Neural cell (in vitro differentiated cells): ENCODE data around the gene NTN4. TPM values are rescaled to one million over a fixed set of nuclear protein-coding genes. Genes with fewer than 3 reads are reported as not detected.

Experiments used
- H2AFZ ChIP-seq: fragments of 200-600, 300-800 bp; sonication (generic), shearing (Covaris generic); 2 replicates; pipeline ENCODE4 v1.6.0; 2014; ENCODE audit warnings: low read depth, mild to moderate bottlenecking, antibody characterized with exemption, low read length, moderate library complexity
- H3F3A ChIP-seq: fragments of 200-600 bp; shearing (Covaris generic); 2 replicates; pipeline ENCODE4 v1.6.1; 2016; ENCODE audit warnings: mild to moderate bottlenecking, moderate library complexity, mixed read lengths, antibody characterized with exemption, low read length; ENCODE audit not compliant: insufficient read depth, poor library complexity, severe bottlenecking
- H3K27ac ChIP-seq: fragments of 200-600, 300-800 bp; sonication (generic), shearing (Covaris generic); 2 replicates; pipeline ENCODE4 v1.5.1; 2014; ENCODE audit warnings: mild to moderate bottlenecking, low read length, moderate library complexity
- H3K27me3 ChIP-seq: fragments of 300-800, 200-600 bp; sonication (generic), shearing (Covaris generic); 2 replicates; pipeline ENCODE4 v1.6.0; 2014; ENCODE audit warnings: mild to moderate bottlenecking, low read depth, low read length, moderate library complexity; ENCODE audit not compliant: insufficient read depth
- H3K36me3 ChIP-seq: fragments of 300-800, 200-600 bp; sonication (generic), shearing (Covaris generic); 2 replicates; pipeline ENCODE4 v1.5.1; 2014; ENCODE audit warnings: mild to moderate bottlenecking, antibody characterized with exemption, low read length, moderate library complexity; ENCODE audit not compliant: insufficient read depth
- H3K4me2 ChIP-seq: fragments of 300-800, 200-600 bp; sonication (generic), shearing (Covaris generic); 2 replicates; pipeline ENCODE4 v1.6.0; 2014; ENCODE audit warnings: mild to moderate bottlenecking, low read length
- H3K4me3 ChIP-seq: fragments of 300-800, 200-600 bp; sonication (generic), shearing (Covaris generic); 2 replicates; pipeline ENCODE4 v1.5.1; 2014; ENCODE audit warnings: mild to moderate bottlenecking, low read length, moderate library complexity
- H3K79me2 ChIP-seq: fragments of 200-600 bp; shearing (Covaris generic); replicated peaks from 2 replicates; pipeline ENCODE4 v1.6.0; 2014; ENCODE audit warnings: mild to moderate bottlenecking, low read length, moderate library complexity; ENCODE audit not compliant: insufficient read depth
- H3K9ac ChIP-seq: fragments of 300-800, 200-600 bp; sonication (generic), shearing (Covaris generic); 2 replicates; pipeline ENCODE4 v1.6.1; 2016; ENCODE audit warnings: mild to moderate bottlenecking, low read length, mixed read lengths
- H3K9me2 ChIP-seq: fragments of 200-600 bp; shearing (Covaris generic); 2 replicates; pipeline ENCODE4 v1.6.1; 2016; ENCODE audit warnings: mild to moderate bottlenecking, low read length, mixed read lengths; ENCODE audit not compliant: insufficient read depth
- H3K9me3 ChIP-seq: fragments of 200-600, 300-800 bp; sonication (generic), shearing (Covaris generic); 2 replicates; pipeline ENCODE4 v1.6.1; 2016; ENCODE audit warnings: mild to moderate bottlenecking, mixed run types, low read length, moderate library complexity, mixed read lengths
- H4K20me1 ChIP-seq: fragments of 200-600 bp; shearing (Covaris generic); 2 replicates; pipeline ENCODE4 v1.6.1; 2016; ENCODE audit warnings: mild to moderate bottlenecking, mixed run types; ENCODE audit not compliant: insufficient read depth
- EP300 ChIP-seq: fragments of 450-650 bp; conservative IDR thresholded peaks from 2 replicates; pipeline ENCODE4 v1.6.1; 2014; ENCODE audit warnings: antibody characterized with exemption, mild to moderate bottlenecking, moderate library complexity; ENCODE audit not compliant: poor library complexity, severe bottlenecking
- EZH2 ChIP-seq: fragments of 200-600, 300-800 bp; shearing (Covaris generic), sonication (generic); IDR thresholded peaks from 2 replicates; pipeline ENCODE4 v1.6.1; 2014; ENCODE audit warnings: antibody characterized with exemption, low read length, borderline replicate concordance, mild to moderate bottlenecking; ENCODE audit not compliant: insufficient read depth, poor library complexity, severe bottlenecking
- MXI1 ChIP-seq: fragments of 450-650 bp; conservative IDR thresholded peaks from 2 replicates; pipeline ENCODE4 v1.6.1; 2014; ENCODE audit warnings: antibody characterized with exemption, mild to moderate bottlenecking; ENCODE audit not compliant: poor library complexity, severe bottlenecking
- POLR2AphosphoS5 ChIP-seq: IDR thresholded peaks from 2 replicates; pipeline ENCODE4 v1.6.1; 2012
- RAD21 ChIP-seq: fragments of 450-650 bp; conservative IDR thresholded peaks from 2 replicates; pipeline ENCODE4 v1.6.1; 2014; ENCODE audit warnings: antibody characterized with exemption, mild to moderate bottlenecking, moderate library complexity
- SMC3 ChIP-seq: fragments of 450-650 bp; conservative IDR thresholded peaks from 2 replicates; pipeline ENCODE4 v1.6.1; 2014; ENCODE audit warnings: antibody characterized with exemption, mild to moderate bottlenecking, moderate library complexity; ENCODE audit not compliant: poor library complexity
- TAF1 ChIP-seq: IDR thresholded peaks from 2 replicates; pipeline ENCODE4 v1.6.1; 2012; ENCODE audit warnings: low read depth
- polyA plus RNA-seq: library from polyadenylated mRNA; depleted of rRNA; stranded (reverse); fragments of >200 nt; gene quantifications from 2 replicates; pipeline ENCODE4 v1.2.3, GENCODE V29; 2014
- TF ChIP-seq, protein P1 (sequence below): IDR thresholded peaks from 2 replicates; pipeline ENCODE4 v1.6.1; 2012; ENCODE audit warnings: borderline replicate concordance
- TF ChIP-seq, protein P2 (sequence below): fragments of 450-650 bp; IDR thresholded peaks from 2 replicates; pipeline ENCODE4 v1.5.1; 2014; ENCODE audit warnings: antibody characterized with exemption, mild to moderate bottlenecking, moderate library complexity; ENCODE audit not compliant: poor library complexity, severe bottlenecking

Gene NTN4
- polyA plus RNA-seq, 1 donor from 2014 or later = 12.4 TPM

DNA sequence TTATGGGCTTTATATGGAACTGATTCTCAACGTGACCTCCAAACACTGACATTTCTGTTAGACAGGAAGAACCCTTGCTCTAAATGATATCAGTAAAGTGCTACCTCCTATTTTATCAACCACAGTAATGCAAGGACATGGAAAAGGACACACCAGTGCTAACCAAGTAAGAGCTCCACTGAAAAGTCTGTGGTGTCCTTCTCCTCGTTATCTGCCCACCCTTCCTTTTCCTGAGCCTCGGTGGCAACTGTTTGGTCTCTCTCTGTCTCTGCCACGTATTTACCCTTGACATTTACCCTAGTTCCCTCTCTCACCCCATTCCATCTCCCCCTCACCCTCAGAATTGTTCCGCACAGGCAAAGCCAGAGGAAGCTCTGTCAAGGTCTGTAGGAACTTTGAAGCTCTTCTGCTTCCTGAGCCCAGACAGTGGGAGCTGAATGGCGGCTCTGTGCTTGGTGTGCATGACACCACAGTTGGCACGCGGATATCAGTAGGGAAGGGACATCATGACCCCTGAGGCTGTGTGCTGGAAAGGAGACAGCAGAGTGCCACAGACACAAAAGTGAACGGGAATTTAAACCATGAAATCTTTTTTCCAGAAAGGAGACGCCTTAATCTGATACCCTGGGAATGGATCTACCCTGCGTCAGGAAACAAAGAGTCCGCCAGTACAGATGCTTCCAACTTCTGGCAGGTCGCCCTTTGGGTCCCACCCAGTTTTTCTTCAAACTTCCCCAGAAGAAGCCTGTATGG lies 50.8 kb downstream of the NTN4 start:
- Histone ChIP-seq H2AFZ (no peak overlapping the region), H3K9me3 (no peaks in the 10 kb centered on the region), H3K9me2 (no peaks in the 10 kb centered on the region), H3K79me2 (no peaks in the 10 kb centered on the region), H3K27ac (no peak overlapping the region), H4K20me1 (no peaks in the 10 kb centered on the region), H3K36me3 (no peaks in the 10 kb centered on the region), H3K9ac (no peak overlapping the region), H3K4me2 (no peak overlapping the region), H3K27me3 (no peaks in the 10 kb centered on the region), H3F3A (no peaks in the 10 kb centered on the region), H3K4me3 (no peak overlapping the region)
- TF ChIP-seq, protein P1, sequence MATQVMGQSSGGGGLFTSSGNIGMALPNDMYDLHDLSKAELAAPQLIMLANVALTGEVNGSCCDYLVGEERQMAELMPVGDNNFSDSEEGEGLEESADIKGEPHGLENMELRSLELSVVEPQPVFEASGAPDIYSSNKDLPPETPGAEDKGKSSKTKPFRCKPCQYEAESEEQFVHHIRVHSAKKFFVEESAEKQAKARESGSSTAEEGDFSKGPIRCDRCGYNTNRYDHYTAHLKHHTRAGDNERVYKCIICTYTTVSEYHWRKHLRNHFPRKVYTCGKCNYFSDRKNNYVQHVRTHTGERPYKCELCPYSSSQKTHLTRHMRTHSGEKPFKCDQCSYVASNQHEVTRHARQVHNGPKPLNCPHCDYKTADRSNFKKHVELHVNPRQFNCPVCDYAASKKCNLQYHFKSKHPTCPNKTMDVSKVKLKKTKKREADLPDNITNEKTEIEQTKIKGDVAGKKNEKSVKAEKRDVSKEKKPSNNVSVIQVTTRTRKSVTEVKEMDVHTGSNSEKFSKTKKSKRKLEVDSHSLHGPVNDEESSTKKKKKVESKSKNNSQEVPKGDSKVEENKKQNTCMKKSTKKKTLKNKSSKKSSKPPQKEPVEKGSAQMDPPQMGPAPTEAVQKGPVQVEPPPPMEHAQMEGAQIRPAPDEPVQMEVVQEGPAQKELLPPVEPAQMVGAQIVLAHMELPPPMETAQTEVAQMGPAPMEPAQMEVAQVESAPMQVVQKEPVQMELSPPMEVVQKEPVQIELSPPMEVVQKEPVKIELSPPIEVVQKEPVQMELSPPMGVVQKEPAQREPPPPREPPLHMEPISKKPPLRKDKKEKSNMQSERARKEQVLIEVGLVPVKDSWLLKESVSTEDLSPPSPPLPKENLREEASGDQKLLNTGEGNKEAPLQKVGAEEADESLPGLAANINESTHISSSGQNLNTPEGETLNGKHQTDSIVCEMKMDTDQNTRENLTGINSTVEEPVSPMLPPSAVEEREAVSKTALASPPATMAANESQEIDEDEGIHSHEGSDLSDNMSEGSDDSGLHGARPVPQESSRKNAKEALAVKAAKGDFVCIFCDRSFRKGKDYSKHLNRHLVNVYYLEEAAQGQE = no peak
- TF ChIP-seq POLR2AphosphoS5 (no peak), RAD21 (no peak), SMC3 (no peak), TAF1 (no peak), EZH2 (no peak), EP300 (no peak), MXI1 (no peak)
- TF ChIP-seq, protein P2, sequence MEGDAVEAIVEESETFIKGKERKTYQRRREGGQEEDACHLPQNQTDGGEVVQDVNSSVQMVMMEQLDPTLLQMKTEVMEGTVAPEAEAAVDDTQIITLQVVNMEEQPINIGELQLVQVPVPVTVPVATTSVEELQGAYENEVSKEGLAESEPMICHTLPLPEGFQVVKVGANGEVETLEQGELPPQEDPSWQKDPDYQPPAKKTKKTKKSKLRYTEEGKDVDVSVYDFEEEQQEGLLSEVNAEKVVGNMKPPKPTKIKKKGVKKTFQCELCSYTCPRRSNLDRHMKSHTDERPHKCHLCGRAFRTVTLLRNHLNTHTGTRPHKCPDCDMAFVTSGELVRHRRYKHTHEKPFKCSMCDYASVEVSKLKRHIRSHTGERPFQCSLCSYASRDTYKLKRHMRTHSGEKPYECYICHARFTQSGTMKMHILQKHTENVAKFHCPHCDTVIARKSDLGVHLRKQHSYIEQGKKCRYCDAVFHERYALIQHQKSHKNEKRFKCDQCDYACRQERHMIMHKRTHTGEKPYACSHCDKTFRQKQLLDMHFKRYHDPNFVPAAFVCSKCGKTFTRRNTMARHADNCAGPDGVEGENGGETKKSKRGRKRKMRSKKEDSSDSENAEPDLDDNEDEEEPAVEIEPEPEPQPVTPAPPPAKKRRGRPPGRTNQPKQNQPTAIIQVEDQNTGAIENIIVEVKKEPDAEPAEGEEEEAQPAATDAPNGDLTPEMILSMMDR = no peak

DNA sequence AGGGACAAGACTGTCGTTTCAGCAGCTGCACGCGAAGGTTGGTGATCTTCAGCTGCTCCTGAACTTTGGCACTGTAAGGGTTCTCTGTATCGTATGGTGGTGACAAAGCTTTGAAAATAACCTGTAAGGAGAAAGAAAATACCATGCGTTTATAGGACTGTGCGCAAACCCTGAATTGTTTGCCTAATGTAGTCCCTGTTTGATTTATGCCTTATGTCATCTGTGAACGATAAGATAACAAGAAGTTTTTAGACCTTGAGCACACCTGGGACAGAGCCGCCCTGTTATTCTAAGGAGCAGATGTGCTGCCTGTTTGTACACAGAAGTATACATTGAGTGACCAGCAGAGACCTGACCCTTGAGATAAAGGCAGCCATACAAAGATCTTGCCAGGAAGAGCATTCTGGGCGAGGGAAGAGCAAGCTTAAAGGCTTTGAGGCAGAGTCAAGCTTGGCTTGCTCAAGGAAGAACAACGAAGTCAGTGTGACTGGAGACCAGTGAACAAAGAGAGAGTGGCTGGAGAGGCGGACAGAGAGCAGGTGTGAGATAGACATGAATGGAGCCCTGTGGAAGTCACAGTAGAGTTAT lies 52.4 kb downstream of the NTN4 start:
- Histone ChIP-seq H3K36me3 (no peaks in the 10 kb centered on the region), H3F3A (no peaks in the 10 kb centered on the region), H2AFZ (no peak overlapping the region), H3K79me2 (no peaks in the 10 kb centered on the region), H3K4me3 (no peak overlapping the region), H3K9me2 (no peaks in the 10 kb centered on the region), H3K9ac (no peak overlapping the region), H3K9me3 (no peaks in the 10 kb centered on the region), H3K27me3 (no peaks in the 10 kb centered on the region), H4K20me1 (no peaks in the 10 kb centered on the region), H3K27ac (no peak overlapping the region), H3K4me2 (no peak overlapping the region)
- no peak for TF ChIP-seq EZH2
- TF ChIP-seq SMC3 = no peak
- no peak for TF ChIP-seq POLR2AphosphoS5
- TF ChIP-seq, protein P1 = no peak
- no peak for TF ChIP-seq MXI1
- TF ChIP-seq RAD21 = no peak
- no peak for TF ChIP-seq EP300
- TF ChIP-seq, protein P2 = no peak
- no peak for TF ChIP-seq TAF1
